Osteoblast (primary cell): ENCODE data around the gene CAMK1G. TPM values are rescaled to one million over a fixed set of nuclear protein-coding genes. Genes with fewer than 3 reads are reported as not detected.
A peak's percentile ranks its signal among the peaks of the same experiment; 100 is the strongest.

ENCODE experiments used
- DNase-seq: peaks from one replicate; pipeline ENCODE4 v3.0.0; 2011; ENCODE audit warnings: low spot score, mixed read lengths; ENCODE audit not compliant: insufficient read length; ENCODE audit errors: missing footprints
- H2AFZ ChIP-seq: 2 replicates; pipeline ENCODE4 v1.6.0; 2011; ENCODE audit warnings: mild to moderate bottlenecking, low read length
- H3K27ac ChIP-seq: 2 replicates; pipeline ENCODE4 v1.5.1; 2011; ENCODE audit warnings: mild to moderate bottlenecking, low read depth, low read length, moderate library complexity
- H3K27me3 ChIP-seq: 2 replicates; pipeline ENCODE4 v1.6.0; 2012; ENCODE audit warnings: mild to moderate bottlenecking, control low read depth, inconsistent platforms, low read length, moderate library complexity; ENCODE audit not compliant: insufficient read depth
- H3K36me3 ChIP-seq: 2 replicates; pipeline ENCODE4 v1.5.1; 2011; ENCODE audit warnings: mild to moderate bottlenecking, low read length, control low read depth, moderate library complexity; ENCODE audit not compliant: insufficient read depth
- H3K4me1 ChIP-seq: 2 replicates; pipeline ENCODE4 v1.5.1; 2011; ENCODE audit warnings: mild to moderate bottlenecking, low read length, control low read depth, moderate library complexity; ENCODE audit not compliant: insufficient read depth
- H3K4me2 ChIP-seq: 2 replicates; pipeline ENCODE4 v1.6.0; 2011; ENCODE audit warnings: mild to moderate bottlenecking, low read length; ENCODE audit not compliant: insufficient read depth
- H3K4me3 ChIP-seq: fragments of 200-600 bp; sonication (generic); 3 replicates; pipeline ENCODE4 v1.5.1; 2012; ENCODE audit warnings: mild to moderate bottlenecking, low read length, inconsistent platforms; ENCODE audit not compliant: insufficient read depth
- H3K79me2 ChIP-seq: 2 replicates; pipeline ENCODE4 v1.6.0; 2012; ENCODE audit warnings: mild to moderate bottlenecking, low read length, control low read depth, inconsistent platforms; ENCODE audit not compliant: insufficient read depth
- H3K9me3 ChIP-seq: 2 replicates; pipeline ENCODE4 v1.5.1; 2011; ENCODE audit warnings: low read depth, low read length, control low read depth
- H4K20me1 ChIP-seq: 2 replicates; pipeline ENCODE4 v1.6.0; 2012; ENCODE audit warnings: mild to moderate bottlenecking, low read length, control low read depth; ENCODE audit not compliant: insufficient read depth
- total RNA-seq: library from RNA; depleted of rRNA; stranded (reverse); fragments of >200 nt; gene quantifications from 2 replicates; pipeline ENCODE4 v1.2.3, GENCODE V29; 2012
- TF ChIP-seq, protein P1 (sequence below): IDR thresholded peaks from 2 replicates; pipeline ENCODE4 v1.5.1; 2011; ENCODE audit warnings: mild to moderate bottlenecking, low read depth, low read length, moderate library complexity; ENCODE audit errors: extremely low read depth

CAMK1G gene
- total RNA-seq, 1 donor, result 0.72 TPM

DNA sequence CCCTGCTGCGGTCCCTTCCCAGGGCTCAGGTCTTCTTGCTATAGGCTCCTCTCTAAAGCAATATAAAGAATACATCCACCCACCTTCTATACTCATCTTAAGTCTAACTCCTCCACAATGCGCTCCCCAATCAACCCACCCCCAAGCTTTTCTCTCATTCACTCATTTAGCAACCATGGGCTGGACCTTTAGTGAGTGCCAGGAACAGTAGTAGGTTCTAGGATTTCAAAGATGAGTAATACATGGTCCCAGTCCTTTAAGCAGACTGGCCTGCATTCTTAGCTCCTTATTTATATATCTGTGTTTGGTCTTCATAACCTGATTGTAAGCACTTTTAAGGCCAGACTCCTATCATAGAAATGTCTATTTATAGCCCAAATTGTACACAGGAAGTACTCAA lies 5.9 kb downstream of the CAMK1G start:
- peaks cover 4% of the 10 kb centered on the region for H3K4me1 ChIP-seq
- H3K79me2 ChIP-seq, result no peaks in the 10 kb centered on the region
- H3K4me2 ChIP-seq, result no peak overlapping the region
- H3K27me3 ChIP-seq, result peaks cover 6% of the 10 kb centered on the region
- H2AFZ ChIP-seq, result no peak overlapping the region
- H4K20me1 ChIP-seq, result no peaks in the 10 kb centered on the region
- DNase-seq, result peak; percentile 77
- TF ChIP-seq, protein P1, sequence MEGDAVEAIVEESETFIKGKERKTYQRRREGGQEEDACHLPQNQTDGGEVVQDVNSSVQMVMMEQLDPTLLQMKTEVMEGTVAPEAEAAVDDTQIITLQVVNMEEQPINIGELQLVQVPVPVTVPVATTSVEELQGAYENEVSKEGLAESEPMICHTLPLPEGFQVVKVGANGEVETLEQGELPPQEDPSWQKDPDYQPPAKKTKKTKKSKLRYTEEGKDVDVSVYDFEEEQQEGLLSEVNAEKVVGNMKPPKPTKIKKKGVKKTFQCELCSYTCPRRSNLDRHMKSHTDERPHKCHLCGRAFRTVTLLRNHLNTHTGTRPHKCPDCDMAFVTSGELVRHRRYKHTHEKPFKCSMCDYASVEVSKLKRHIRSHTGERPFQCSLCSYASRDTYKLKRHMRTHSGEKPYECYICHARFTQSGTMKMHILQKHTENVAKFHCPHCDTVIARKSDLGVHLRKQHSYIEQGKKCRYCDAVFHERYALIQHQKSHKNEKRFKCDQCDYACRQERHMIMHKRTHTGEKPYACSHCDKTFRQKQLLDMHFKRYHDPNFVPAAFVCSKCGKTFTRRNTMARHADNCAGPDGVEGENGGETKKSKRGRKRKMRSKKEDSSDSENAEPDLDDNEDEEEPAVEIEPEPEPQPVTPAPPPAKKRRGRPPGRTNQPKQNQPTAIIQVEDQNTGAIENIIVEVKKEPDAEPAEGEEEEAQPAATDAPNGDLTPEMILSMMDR, result no peak
- H3K9me3 ChIP-seq, result no peaks in the 10 kb centered on the region
- no peak overlapping the region for H3K27ac ChIP-seq
- H3K4me3 ChIP-seq, result no peak overlapping the region
- H3K36me3 ChIP-seq, result no peaks in the 10 kb centered on the region

DNA sequence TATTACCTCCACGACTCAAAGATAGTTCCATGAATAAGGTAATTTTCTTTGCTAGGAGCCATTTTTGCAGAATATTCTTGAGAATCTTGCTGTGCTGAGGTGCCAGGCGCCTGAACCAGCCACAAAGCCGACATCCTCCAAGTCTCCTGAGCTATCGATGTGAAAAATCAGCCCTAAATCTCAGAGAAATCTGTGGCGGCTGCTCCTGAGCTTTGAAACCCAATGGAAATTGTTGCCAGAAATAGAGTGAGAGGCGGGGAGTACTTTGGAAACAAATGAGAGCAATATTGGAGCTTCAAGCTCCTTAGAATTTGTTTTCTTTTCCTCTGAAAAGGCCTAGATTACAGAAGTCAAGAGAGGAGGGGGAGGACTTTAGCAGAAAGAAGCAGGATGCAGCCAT lies 6.3 kb downstream of the CAMK1G start:
- Histone ChIP-seq H4K20me1 (no peaks in the 10 kb centered on the region), H3K4me2 (no peak overlapping the region), H3K9me3 (no peaks in the 10 kb centered on the region), H3K79me2 (no peaks in the 10 kb centered on the region), H3K27ac (no peak overlapping the region), H3K27me3 (peaks cover 8% of the 10 kb centered on the region), H2AFZ (no peak overlapping the region), H3K4me1 (peaks cover 4% of the 10 kb centered on the region), H3K4me3 (no peak overlapping the region), H3K36me3 (no peaks in the 10 kb centered on the region)
- TF ChIP-seq, protein P1, result no peak
- DNase-seq, result no peak

DNA sequence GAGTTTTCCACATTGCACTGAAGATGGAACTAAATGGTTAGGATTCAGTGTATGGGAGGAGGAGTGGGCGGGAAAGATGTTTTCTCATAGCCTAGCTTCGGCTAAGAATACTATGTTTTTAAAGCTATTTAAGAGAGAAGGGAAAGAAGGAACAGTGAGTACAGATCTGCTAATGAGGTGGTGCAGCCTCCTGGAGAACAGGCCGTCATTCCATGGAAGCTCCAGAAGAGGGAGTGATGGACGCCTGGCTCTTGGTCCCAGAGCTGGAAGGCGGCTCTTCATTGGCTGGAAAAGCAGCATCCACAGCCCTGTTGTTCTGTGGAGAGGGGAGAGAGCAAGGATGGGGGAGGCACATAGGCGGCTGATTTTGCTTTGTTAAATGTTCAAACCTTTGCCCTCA lies 6.9 kb downstream of the CAMK1G start:
- Histone ChIP-seq H3K4me1 (peaks cover 2% of the 10 kb centered on the region), H2AFZ (no peak overlapping the region), H3K4me3 (no peak overlapping the region), H3K9me3 (no peaks in the 10 kb centered on the region), H3K4me2 (no peak overlapping the region), H3K79me2 (no peaks in the 10 kb centered on the region), H3K27ac (no peak overlapping the region), H3K36me3 (no peaks in the 10 kb centered on the region), H3K27me3 (peaks cover 8% of the 10 kb centered on the region), H4K20me1 (no peaks in the 10 kb centered on the region)
- DNase-seq, result peak; percentile 87
- TF ChIP-seq, protein P1, result peak; percentile 32

DNA sequence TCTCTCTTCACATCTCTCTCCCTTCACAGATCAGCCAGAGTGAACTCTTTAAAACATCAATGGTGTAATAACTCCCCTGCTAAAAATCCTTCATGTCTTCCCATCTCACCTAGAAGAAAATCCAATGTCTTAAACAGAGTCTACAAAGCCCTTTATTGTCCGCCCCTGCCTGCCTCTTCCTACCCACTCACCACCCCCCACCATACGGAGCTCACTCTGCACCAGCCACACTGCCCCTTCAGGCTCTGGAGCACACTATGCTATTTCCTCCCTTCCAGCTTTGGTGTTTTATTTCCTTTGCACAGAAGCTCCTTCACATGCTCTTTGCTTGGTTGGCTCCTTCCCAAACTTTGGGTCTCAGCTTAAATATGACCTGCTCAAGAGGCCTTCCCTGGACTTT lies 10.2 kb downstream of the CAMK1G start:
- Histone ChIP-seq H3K4me1 (no peaks in the 10 kb centered on the region), H3K4me3 (no peak overlapping the region), H3K9me3 (no peaks in the 10 kb centered on the region), H3K4me2 (no peak overlapping the region), H3K27me3 (peaks cover 8% of the 10 kb centered on the region), H2AFZ (no peak overlapping the region), H3K36me3 (no peaks in the 10 kb centered on the region), H3K79me2 (no peaks in the 10 kb centered on the region), H4K20me1 (no peaks in the 10 kb centered on the region), H3K27ac (no peak overlapping the region)
- DNase-seq, result no peak
- TF ChIP-seq, protein P1, result no peak
